SK-N-SH treated with all-trans-retinoic acid at 6 μM for 48 hours (cell line): ENCODE measurements around the gene MPP1.

ENCODE experiments used
- ATAC-seq: fragments of 200-7000 bp; cut with Tn5 transposase; 3 replicates; pipeline ENCODE4 v1.9.1; 2020; ENCODE audit warnings: mild to moderate bottlenecking, moderate library complexity
- ARNTL ChIP-seq: fragments of 450-650 bp; formaldehyde crosslinking; IDR thresholded peaks from 2 replicates; pipeline ENCODE4 v1.5.0; 2020; ENCODE audit warnings: low read depth, mild to moderate bottlenecking, moderate library complexity, borderline replicate concordance
- BACH2 ChIP-seq: fragments of 250-450 bp; sonication (Bioruptor Pico); IDR thresholded peaks from 2 replicates; pipeline ENCODE4 v1.9.0; 2021; ENCODE audit warnings: mild to moderate bottlenecking, borderline replicate concordance
- CSDC2 ChIP-seq: fragments of 250-450 bp; sonication (Bioruptor Pico); IDR thresholded peaks from 2 replicates; pipeline ENCODE4 v1.5.0; 2020; ENCODE audit warnings: mild to moderate bottlenecking, moderate library complexity
- GLIS3 ChIP-seq: fragments of 250-450 bp; sonication (Bioruptor Pico); IDR thresholded peaks from 2 replicates; pipeline ENCODE4 v1.5.0; 2020; ENCODE audit warnings: mild to moderate bottlenecking, moderate library complexity
- OSR1 ChIP-seq: fragments of 250-450 bp; sonication (Bioruptor Pico); IDR thresholded peaks from 2 replicates; pipeline ENCODE4 v1.8.0; 2022; ENCODE audit warnings: moderate library complexity, mild to moderate bottlenecking, inconsistent platforms
- RARB ChIP-seq: fragments of 250-450 bp; sonication (Bioruptor Pico); IDR thresholded peaks from 2 replicates; pipeline ENCODE4 v1.8.0; 2021; ENCODE audit warnings: mild to moderate bottlenecking, moderate library complexity
- SNAI2 ChIP-seq: fragments of 250-450 bp; sonication (Bioruptor Pico); IDR thresholded peaks from 2 replicates; pipeline ENCODE4 v1.5.0; 2020; ENCODE audit warnings: mild to moderate bottlenecking, moderate library complexity
- ZFP30 ChIP-seq: fragments of 450-650 bp; formaldehyde crosslinking; IDR thresholded peaks from 2 replicates; pipeline ENCODE4 v1.5.0; 2022; ENCODE audit warnings: mild to moderate bottlenecking, moderate library complexity
- ZNF70 ChIP-seq: fragments of 450-650 bp; formaldehyde crosslinking; IDR thresholded peaks from 2 replicates; pipeline ENCODE4 v1.5.0; 2020; ENCODE audit warnings: mild to moderate bottlenecking, moderate library complexity
- ZNF8 ChIP-seq: fragments of 450-650 bp; formaldehyde crosslinking; IDR thresholded peaks from 2 replicates; pipeline ENCODE4 v1.5.0; 2020; ENCODE audit warnings: mild to moderate bottlenecking, moderate library complexity
- TF ChIP-seq, protein P1 (sequence below): fragments of 250-450 bp; sonication (Bioruptor Pico); IDR thresholded peaks from 2 replicates; pipeline ENCODE4 v1.8.0; 2020; ENCODE audit warnings: mild to moderate bottlenecking, moderate library complexity, borderline replicate concordance
- TF ChIP-seq, protein P2 (sequence below): fragments of 250-450 bp; sonication (Bioruptor Pico); IDR thresholded peaks from 2 replicates; pipeline ENCODE4 v1.8.0; 2021; ENCODE audit warnings: low read depth, mild to moderate bottlenecking, moderate library complexity, borderline replicate concordance
- TF ChIP-seq, protein P3 (sequence below): fragments of 250-450 bp; sonication (Bioruptor Pico); IDR thresholded peaks from 2 replicates; pipeline ENCODE4 v1.5.0; 2020; ENCODE audit warnings: mild to moderate bottlenecking, moderate library complexity
- TF ChIP-seq, protein P4 (sequence below): fragments of 250-450 bp; sonication (Bioruptor Pico); IDR thresholded peaks from 2 replicates; pipeline ENCODE4 v1.5.1; 2021; ENCODE audit warnings: mild to moderate bottlenecking, moderate library complexity

The MPP1 gene

DNA sequence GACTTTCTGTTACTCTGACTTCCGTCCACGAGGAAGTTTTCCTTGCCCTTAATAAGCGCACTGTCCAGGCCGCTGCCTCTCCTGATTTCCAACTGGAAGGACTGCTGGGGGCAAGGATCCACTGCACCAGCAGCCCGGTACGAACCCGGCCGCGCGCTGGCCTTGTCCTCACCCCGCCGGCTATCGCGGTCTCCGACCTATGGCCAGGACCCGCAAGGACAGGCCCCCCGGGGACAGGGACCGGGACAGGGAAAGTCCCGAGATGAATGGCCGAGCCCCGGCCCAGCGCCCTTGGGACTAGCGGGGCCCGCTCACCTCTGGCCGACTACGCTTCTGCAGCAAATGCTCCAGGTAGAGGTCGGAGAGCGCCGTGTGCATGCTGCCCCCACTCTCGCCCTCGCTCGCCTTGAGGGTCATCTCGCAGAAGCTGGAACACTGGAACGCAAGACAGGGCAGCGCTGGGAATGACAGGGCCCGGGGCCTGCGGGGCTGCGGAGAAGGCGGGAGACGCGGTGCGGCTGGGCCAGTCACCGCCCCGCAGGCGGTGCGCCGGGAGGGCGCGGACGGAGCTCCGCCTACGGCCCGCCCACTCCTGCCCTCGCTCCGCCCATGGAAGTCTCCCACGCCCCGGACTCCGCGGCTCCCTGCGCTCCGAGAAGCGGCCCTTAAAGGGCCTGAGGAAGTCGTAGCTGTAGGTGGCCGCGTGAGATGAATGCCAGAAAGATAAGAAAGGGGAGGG lies at the start of gene MPP1:
Gene MPP1 (minus strand): TSS at position 529 of the 739 bp plus-strand sequence. CDS start 112 bp downstream, at position 417.
- no peak for TF ChIP-seq ZNF8 (CRISPR knock-in tag)
- TF ChIP-seq SNAI2 (CRISPR knock-in tag) = no peak
- no peak for TF ChIP-seq BACH2 (CRISPR knock-in tag)
- no peak for TF ChIP-seq OSR1
- no peak for TF ChIP-seq GLIS3
- no peak for TF ChIP-seq ZNF70 (CRISPR knock-in tag)
- TF ChIP-seq ARNTL (CRISPR knock-in tag) = no peak
- ATAC-seq = peak; percentile 98

DNA sequence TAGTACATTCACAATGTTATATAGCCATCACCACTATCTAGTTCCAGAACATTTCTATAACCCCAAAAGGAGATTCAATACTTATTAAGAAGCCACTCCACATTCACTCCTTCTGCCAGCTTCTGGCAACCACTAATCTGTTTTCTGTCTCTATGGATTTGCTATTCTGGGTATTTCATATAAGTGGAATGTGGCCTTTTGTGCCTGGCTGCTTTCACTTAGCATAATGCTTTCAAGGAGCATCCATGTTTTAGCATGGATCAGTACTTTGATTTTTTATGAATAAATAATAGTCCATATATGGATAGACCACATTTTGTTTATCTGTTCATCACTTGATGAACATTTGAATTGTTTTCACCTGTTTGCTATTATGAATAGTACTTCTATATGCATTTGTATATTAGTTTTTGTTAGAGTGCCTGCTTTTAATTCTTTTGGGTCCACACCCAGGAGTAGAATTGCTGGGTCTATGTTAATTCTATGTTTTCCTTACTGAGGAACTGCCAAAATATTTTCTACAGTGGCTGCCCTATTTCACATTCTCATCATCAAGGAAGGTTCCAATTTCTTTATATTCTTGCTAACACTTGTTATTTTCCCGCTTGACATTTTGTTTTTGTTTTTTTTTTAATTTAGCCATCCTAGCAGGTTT lies 45.8 kb upstream of the MPP1 start:
- TF ChIP-seq ZNF70 (CRISPR knock-in tag) (no peak), RARB (CRISPR knock-in tag) (no peak), GLIS3 (no peak), ZNF8 (CRISPR knock-in tag) (no peak)
- TF ChIP-seq, protein P1, sequence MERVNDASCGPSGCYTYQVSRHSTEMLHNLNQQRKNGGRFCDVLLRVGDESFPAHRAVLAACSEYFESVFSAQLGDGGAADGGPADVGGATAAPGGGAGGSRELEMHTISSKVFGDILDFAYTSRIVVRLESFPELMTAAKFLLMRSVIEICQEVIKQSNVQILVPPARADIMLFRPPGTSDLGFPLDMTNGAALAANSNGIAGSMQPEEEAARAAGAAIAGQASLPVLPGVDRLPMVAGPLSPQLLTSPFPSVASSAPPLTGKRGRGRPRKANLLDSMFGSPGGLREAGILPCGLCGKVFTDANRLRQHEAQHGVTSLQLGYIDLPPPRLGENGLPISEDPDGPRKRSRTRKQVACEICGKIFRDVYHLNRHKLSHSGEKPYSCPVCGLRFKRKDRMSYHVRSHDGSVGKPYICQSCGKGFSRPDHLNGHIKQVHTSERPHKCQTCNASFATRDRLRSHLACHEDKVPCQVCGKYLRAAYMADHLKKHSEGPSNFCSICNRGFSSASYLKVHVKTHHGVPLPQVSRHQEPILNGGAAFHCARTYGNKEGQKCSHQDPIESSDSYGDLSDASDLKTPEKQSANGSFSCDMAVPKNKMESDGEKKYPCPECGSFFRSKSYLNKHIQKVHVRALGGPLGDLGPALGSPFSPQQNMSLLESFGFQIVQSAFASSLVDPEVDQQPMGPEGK = no peak
- TF ChIP-seq, protein P2, sequence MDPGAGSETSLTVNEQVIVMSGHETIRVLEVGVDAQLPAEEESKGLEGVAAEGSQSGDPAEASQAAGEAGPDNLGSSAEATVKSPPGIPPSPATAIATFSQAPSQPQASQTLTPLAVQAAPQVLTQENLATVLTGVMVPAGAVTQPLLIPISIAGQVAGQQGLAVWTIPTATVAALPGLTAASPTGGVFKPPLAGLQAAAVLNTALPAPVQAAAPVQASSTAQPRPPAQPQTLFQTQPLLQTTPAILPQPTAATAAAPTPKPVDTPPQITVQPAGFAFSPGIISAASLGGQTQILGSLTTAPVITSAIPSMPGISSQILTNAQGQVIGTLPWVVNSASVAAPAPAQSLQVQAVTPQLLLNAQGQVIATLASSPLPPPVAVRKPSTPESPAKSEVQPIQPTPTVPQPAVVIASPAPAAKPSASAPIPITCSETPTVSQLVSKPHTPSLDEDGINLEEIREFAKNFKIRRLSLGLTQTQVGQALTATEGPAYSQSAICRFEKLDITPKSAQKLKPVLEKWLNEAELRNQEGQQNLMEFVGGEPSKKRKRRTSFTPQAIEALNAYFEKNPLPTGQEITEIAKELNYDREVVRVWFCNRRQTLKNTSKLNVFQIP (CRISPR knock-in tag) = no peak
- TF ChIP-seq, protein P3, sequence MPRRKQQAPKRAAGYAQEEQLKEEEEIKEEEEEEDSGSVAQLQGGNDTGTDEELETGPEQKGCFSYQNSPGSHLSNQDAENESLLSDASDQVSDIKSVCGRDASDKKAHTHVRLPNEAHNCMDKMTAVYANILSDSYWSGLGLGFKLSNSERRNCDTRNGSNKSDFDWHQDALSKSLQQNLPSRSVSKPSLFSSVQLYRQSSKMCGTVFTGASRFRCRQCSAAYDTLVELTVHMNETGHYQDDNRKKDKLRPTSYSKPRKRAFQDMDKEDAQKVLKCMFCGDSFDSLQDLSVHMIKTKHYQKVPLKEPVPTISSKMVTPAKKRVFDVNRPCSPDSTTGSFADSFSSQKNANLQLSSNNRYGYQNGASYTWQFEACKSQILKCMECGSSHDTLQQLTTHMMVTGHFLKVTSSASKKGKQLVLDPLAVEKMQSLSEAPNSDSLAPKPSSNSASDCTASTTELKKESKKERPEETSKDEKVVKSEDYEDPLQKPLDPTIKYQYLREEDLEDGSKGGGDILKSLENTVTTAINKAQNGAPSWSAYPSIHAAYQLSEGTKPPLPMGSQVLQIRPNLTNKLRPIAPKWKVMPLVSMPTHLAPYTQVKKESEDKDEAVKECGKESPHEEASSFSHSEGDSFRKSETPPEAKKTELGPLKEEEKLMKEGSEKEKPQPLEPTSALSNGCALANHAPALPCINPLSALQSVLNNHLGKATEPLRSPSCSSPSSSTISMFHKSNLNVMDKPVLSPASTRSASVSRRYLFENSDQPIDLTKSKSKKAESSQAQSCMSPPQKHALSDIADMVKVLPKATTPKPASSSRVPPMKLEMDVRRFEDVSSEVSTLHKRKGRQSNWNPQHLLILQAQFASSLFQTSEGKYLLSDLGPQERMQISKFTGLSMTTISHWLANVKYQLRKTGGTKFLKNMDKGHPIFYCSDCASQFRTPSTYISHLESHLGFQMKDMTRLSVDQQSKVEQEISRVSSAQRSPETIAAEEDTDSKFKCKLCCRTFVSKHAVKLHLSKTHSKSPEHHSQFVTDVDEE (CRISPR knock-in tag) = no peak
- TF ChIP-seq, protein P4, sequence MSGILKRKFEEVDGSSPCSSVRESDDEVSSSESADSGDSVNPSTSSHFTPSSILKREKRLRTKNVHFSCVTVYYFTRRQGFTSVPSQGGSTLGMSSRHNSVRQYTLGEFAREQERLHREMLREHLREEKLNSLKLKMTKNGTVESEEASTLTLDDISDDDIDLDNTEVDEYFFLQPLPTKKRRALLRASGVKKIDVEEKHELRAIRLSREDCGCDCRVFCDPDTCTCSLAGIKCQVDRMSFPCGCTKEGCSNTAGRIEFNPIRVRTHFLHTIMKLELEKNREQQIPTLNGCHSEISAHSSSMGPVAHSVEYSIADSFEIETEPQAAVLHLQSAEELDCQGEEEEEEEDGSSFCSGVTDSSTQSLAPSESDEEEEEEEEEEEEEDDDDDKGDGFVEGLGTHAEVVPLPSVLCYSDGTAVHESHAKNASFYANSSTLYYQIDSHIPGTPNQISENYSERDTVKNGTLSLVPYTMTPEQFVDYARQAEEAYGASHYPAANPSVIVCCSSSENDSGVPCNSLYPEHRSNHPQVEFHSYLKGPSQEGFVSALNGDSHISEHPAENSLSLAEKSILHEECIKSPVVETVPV (CRISPR knock-in tag) = no peak
- ATAC-seq = no peak

DNA sequence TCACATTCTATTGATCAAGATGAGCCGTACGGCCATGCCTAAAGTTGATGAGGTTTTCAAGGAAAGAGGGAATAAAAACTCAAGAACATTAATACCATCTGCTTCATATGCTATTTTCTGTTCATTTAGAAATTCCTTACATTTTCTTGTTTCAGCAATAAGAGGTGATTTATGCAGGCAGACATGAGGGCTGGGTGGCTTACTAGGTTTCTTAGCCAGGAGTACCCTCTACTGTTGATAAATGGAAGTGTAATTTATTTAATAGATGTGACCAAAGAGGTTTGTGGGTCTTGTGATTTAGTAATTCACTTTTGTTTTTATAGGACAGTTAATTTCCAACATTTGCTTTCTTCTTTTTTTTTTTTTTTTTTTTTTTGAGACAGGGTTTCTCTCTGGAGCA lies 35.6 kb upstream of the MPP1 start:
- TF ChIP-seq, protein P1 = no peak
- TF ChIP-seq ZFP30 (CRISPR knock-in tag) = no peak
- TF ChIP-seq GLIS3 = no peak
- TF ChIP-seq ARNTL (CRISPR knock-in tag) = no peak
- no peak for TF ChIP-seq CSDC2
- TF ChIP-seq ZNF8 (CRISPR knock-in tag) = no peak
- TF ChIP-seq OSR1 = no peak
- TF ChIP-seq, protein P3 (CRISPR knock-in tag) = no peak
- peak; percentile 72 for ATAC-seq
